SK-N-SH treated with all-trans-retinoic acid at 6 μM for 48 hours (cell line): ENCODE results near the gene HOXB4.

Experiments used
- ARNTL ChIP-seq: fragments of 450-650 bp; formaldehyde crosslinking; IDR thresholded peaks from 2 replicates; pipeline ENCODE4 v1.5.0; 2020; ENCODE audit warnings: low read depth, mild to moderate bottlenecking, moderate library complexity, borderline replicate concordance
- BACH2 ChIP-seq: fragments of 250-450 bp; sonication (Bioruptor Pico); IDR thresholded peaks from 2 replicates; pipeline ENCODE4 v1.9.0; 2021; ENCODE audit warnings: mild to moderate bottlenecking, borderline replicate concordance
- CREB5 ChIP-seq: fragments of 250-450 bp; sonication (Bioruptor Pico); IDR thresholded peaks from 2 replicates; pipeline ENCODE4 v1.5.1; 2020; ENCODE audit warnings: low read depth, mild to moderate bottlenecking, moderate library complexity
- PATZ1 ChIP-seq: fragments of 250-450 bp; sonication (Bioruptor Pico); IDR thresholded peaks from 2 replicates; pipeline ENCODE4 v1.8.0; 2020; ENCODE audit warnings: mild to moderate bottlenecking, moderate library complexity, borderline replicate concordance
- ZFP3 ChIP-seq: fragments of 250-450 bp; sonication (Bioruptor Pico); IDR thresholded peaks from 2 replicates; pipeline ENCODE4 v1.5.0; 2020; ENCODE audit warnings: mild to moderate bottlenecking, moderate library complexity
- ZFP30 ChIP-seq: fragments of 450-650 bp; formaldehyde crosslinking; IDR thresholded peaks from 2 replicates; pipeline ENCODE4 v1.5.0; 2022; ENCODE audit warnings: mild to moderate bottlenecking, moderate library complexity
- ZNF8 ChIP-seq: fragments of 450-650 bp; formaldehyde crosslinking; IDR thresholded peaks from 2 replicates; pipeline ENCODE4 v1.5.0; 2020; ENCODE audit warnings: mild to moderate bottlenecking, moderate library complexity

GRCh38 chr17:48617471-48618255 is 39.5 kb upstream of the HOXB4 start:
- TF ChIP-seq ZFP30 (CRISPR knock-in tag) (no peak), ZFP3 (CRISPR knock-in tag) (no peak), BACH2 (no peak), ARNTL (CRISPR knock-in tag) (no peak), ZNF8 (no peak), PATZ1 (CRISPR knock-in tag) (no peak), CREB5 (no peak)
